Stimulated activated CD4-positive, alpha-beta T cell treated with anti-CD3 and anti-CD28 coated beads, Interleukin-1b, Interleukin-23, amount 100 ng/mL, for 1 hour (primary cell): ENCODE results near the gene CPLANE1.
"Not testable (repeated sequence)": the region's sequence is repeated elsewhere in the genome, so short reads cannot be mapped to it uniquely, and the experiment has no call there.

ENCODE experiments used
- DNase-seq, 2 donors: peaks; one replicate each; pipeline ENCODE4 v3.0.0-alpha.2; 2020; ENCODE audit warnings: low read depth in 2 of 2

The CPLANE1 gene

GRCh38 chr5:37121027-37121426 lies 128.1 kb downstream of the CPLANE1 start:
- no peak for DNase-seq

- no peak for DNase-seq
Observed at GRCh38 chr5:37120270-37120669, 128.9 kb downstream of the CPLANE1 start.

GRCh38 chr5:37116359-37116758 lies 132.8 kb downstream of the CPLANE1 start:
- DNase-seq: no peak

- no peak for DNase-seq
Observed at GRCh38 chr5:37112383-37112991, 136.7 kb downstream of the CPLANE1 start.

GRCh38 chr5:37111426-37112382 lies 137.5 kb downstream of the CPLANE1 start:
- no peak for DNase-seq

- DNase-seq: no peak
Observed at GRCh38 chr5:37110135-37110534, 139.0 kb downstream of the CPLANE1 start.

GRCh38 chr5:37109338-37109737 lies 139.8 kb downstream of the CPLANE1 start:
- DNase-seq: no peak

- DNase-seq: no peak
Observed at GRCh38 chr5:37103302-37103701, 145.9 kb downstream of the CPLANE1 start.

- not testable (repeated sequence) for DNase-seq
Observed at GRCh38 chr5:37099267-37099666, 149.9 kb downstream of the CPLANE1 start.

GRCh38 chr5:37093795-37094194 lies 155.4 kb downstream of the CPLANE1 start:
- DNase-seq: not testable (repeated sequence)

GRCh38 chr5:37090781-37091180 lies 158.4 kb downstream of the CPLANE1 start:
- DNase-seq: no peak

GRCh38 chr5:37090123-37090726 lies 159.0 kb downstream of the CPLANE1 start:
- no peak for DNase-seq

GRCh38 chr5:37088009-37088408 lies 161.2 kb downstream of the CPLANE1 start:
- DNase-seq: no peak

GRCh38 chr5:37086466-37087173 lies 162.6 kb downstream of the CPLANE1 start:
- no peak for DNase-seq

- DNase-seq: not testable (repeated sequence)
Observed at GRCh38 chr5:37086026-37086425, 163.2 kb downstream of the CPLANE1 start.

GRCh38 chr5:37082977-37083376 lies 166.2 kb downstream of the CPLANE1 start:
- DNase-seq: not testable (repeated sequence)

- no peak for DNase-seq
Observed at GRCh38 chr5:37080697-37081096, 168.5 kb downstream of the CPLANE1 start.

- DNase-seq: no peak
Observed at GRCh38 chr5:37077146-37077545, 172.0 kb downstream of the CPLANE1 start.

GRCh38 chr5:37075399-37075950 lies 173.7 kb downstream of the CPLANE1 start:
- no peak for DNase-seq

- DNase-seq: no peak
Observed at GRCh38 chr5:37071901-37072581, 177.1 kb downstream of the CPLANE1 start.

- DNase-seq: no peak
Observed at GRCh38 chr5:37071487-37071886, 177.7 kb downstream of the CPLANE1 start.
